Suprapubic skin (tissue), 4 donors: ENCODE results near the gene GLUL.

Experiments used
- CTCF ChIP-seq, 2 donors: fragments of 200-600 bp in 1 of 2; fragments of 450-650 bp in 1 of 2; sonication (generic) in 1 of 2; IDR thresholded peaks; one replicate each; pipeline ENCODE4 v1.5.1; 2016 to 2019; ENCODE audit warnings: antibody characterized with exemption in 2 of 2, mild to moderate bottlenecking in 1 of 2, moderate library complexity in 1 of 2
- POLR2A ChIP-seq, 2 donors: fragments of 450-650 bp; IDR thresholded peaks; one replicate each; pipeline ENCODE4 v1.6.1; 2017; ENCODE audit warnings: antibody characterized with exemption in 2 of 2, mild to moderate bottlenecking in 2 of 2, moderate library complexity in 2 of 2
- POLR2AphosphoS5 ChIP-seq, 3 donors: sonication (generic); formaldehyde crosslinking; IDR thresholded peaks; one replicate each; pipeline ENCODE4 v1.6.1; 2017; ENCODE audit warnings: antibody characterized with exemption in 3 of 3

- TF ChIP-seq POLR2A (IDR thresholded peaks at IDR 0.05) (no peak), POLR2AphosphoS5 (IDR thresholded peaks at IDR 0.05) (peak in 1 of 3 donors; percentile 53), CTCF (IDR thresholded peaks at IDR 0.05) (no peak)
Observed at GRCh38 chr1:182350839-182351238, 40.8 kb downstream of the GLUL start.
